ENCODE results near the gene FAM81A. TPM values are rescaled to one million over a fixed set of nuclear protein-coding genes. Genes with fewer than 3 reads are reported as not detected.
A peak's percentile ranks its signal among the peaks of the same experiment; 100 is the strongest.

Gene FAM81A
- total RNA-seq, 1 donor from 2014 or later: 0.41 TPM

- no peaks in the 10 kb centered on the region for H3K9me3 ChIP-seq (ENCODE audit: low read depth)
- H3K27me3 ChIP-seq: no peaks in the 10 kb centered on the region
- no peaks in the 10 kb centered on the region for H3F3A ChIP-seq (ENCODE audit: low read depth)
- no peaks in the 10 kb centered on the region for H3K36me3 ChIP-seq
- H3K9ac ChIP-seq: no peak overlapping the region
- no peak overlapping the region for H3K27ac ChIP-seq
- no peak overlapping the region for H3K4me2 ChIP-seq
- TF ChIP-seq EZH2phosphoT487 (IDR thresholded peaks at IDR 0.05) (no peak), EZH2 (IDR thresholded peaks at IDR 0.05) (no peak), CTCF (IDR thresholded peaks at IDR 0.05) (no peak)
- no peak overlapping the region for H3K27ac Mint-ChIP-seq
- H3K27me3 Mint-ChIP-seq (ENCODE audit: insufficient read depth, low read depth): no peaks in the 10 kb centered on the region
- DNase-seq (ENCODE audit: low spot score): no peak
- H3K4me1 ChIP-seq: no peaks in the 10 kb centered on the region
- H4K20me1 ChIP-seq (ENCODE audit: low read depth): no peaks in the 10 kb centered on the region
- H3K4me3 ChIP-seq: no peak overlapping the region
- H3K79me2 ChIP-seq (ENCODE audit: low read depth): no peaks in the 10 kb centered on the region
- no peaks in the 10 kb centered on the region for H3K36me3 Mint-ChIP-seq
- peaks cover 7% of the 10 kb centered on the region for H3K4me1 Mint-ChIP-seq
- H2AFZ ChIP-seq (replicated peaks): no peak overlapping the region
- peaks cover 18% of the 10 kb centered on the region for H3K9me3 Mint-ChIP-seq
- H3K4me3 Mint-ChIP-seq: no peak overlapping the region
Observed at GRCh38 chr15:59491062-59491461, 53.1 kb downstream of the FAM81A start.

GRCh38 chr15:59492389-59493377 lies 54.7 kb downstream of the FAM81A start:
- Mint-ChIP-seq H3K27ac (peak overlapping the region; percentile 7), H3K4me1 (peaks cover 7% of the 10 kb centered on the region), H3K27me3 (ENCODE audit: insufficient read depth, low read depth) (no peaks in the 10 kb centered on the region), H3K9me3 (peaks cover 14% of the 10 kb centered on the region), H3K36me3 (no peaks in the 10 kb centered on the region), H3K4me3 (no peak overlapping the region)
- no peaks in the 10 kb centered on the region for H3F3A ChIP-seq (ENCODE audit: low read depth)
- no peaks in the 10 kb centered on the region for H3K36me3 ChIP-seq
- H3K9ac ChIP-seq: no peak overlapping the region
- TF ChIP-seq EZH2 (IDR thresholded peaks at IDR 0.05) (no peak), CTCF (IDR thresholded peaks at IDR 0.05) (peak; percentile 92)
- H3K4me2 ChIP-seq: no peak overlapping the region
- peak; percentile 88 for DNase-seq (ENCODE audit: low spot score)
- H3K4me3 ChIP-seq: no peak overlapping the region
- no peaks in the 10 kb centered on the region for H3K27me3 ChIP-seq
- no peak overlapping the region for H3K27ac ChIP-seq
- H3K9me3 ChIP-seq (ENCODE audit: low read depth): no peaks in the 10 kb centered on the region
- H4K20me1 ChIP-seq (ENCODE audit: low read depth): no peaks in the 10 kb centered on the region
- no peaks in the 10 kb centered on the region for H3K4me1 ChIP-seq
- H3K79me2 ChIP-seq (ENCODE audit: low read depth): no peaks in the 10 kb centered on the region
- peak overlapping the region; percentile 80 for H2AFZ ChIP-seq (replicated peaks)

- Histone ChIP-seq H4K20me1 (ENCODE audit: low read depth) (no peaks in the 10 kb centered on the region), H3K9ac (no peak overlapping the region), H3F3A (ENCODE audit: low read depth) (no peaks in the 10 kb centered on the region), H3K4me1 (no peaks in the 10 kb centered on the region), H3K79me2 (ENCODE audit: low read depth) (no peaks in the 10 kb centered on the region), H3K4me3 (no peak overlapping the region), H3K27ac (no peak overlapping the region), H3K27me3 (no peaks in the 10 kb centered on the region), H3K9me3 (ENCODE audit: low read depth) (no peaks in the 10 kb centered on the region), H3K36me3 (no peaks in the 10 kb centered on the region), H2AFZ (replicated peaks) (no peak overlapping the region), H3K4me2 (no peak overlapping the region)
- Mint-ChIP-seq H3K4me3 (no peak overlapping the region), H3K27me3 (ENCODE audit: insufficient read depth, low read depth) (no peaks in the 10 kb centered on the region), H3K4me1 (no peaks in the 10 kb centered on the region), H3K27ac (no peak overlapping the region), H3K36me3 (no peaks in the 10 kb centered on the region), H3K9me3 (no peaks in the 10 kb centered on the region)
- peak; percentile 78 for DNase-seq (ENCODE audit: low spot score)
- TF ChIP-seq EZH2phosphoT487 (IDR thresholded peaks at IDR 0.05): no peak
- TF ChIP-seq EZH2 (IDR thresholded peaks at IDR 0.05): no peak
- TF ChIP-seq CTCF (IDR thresholded peaks at IDR 0.05): peak; percentile 86
Observed at GRCh38 chr15:59501597-59501996, 63.6 kb downstream of the FAM81A start.
